Measurements from ENCODE around the gene CHST11. TPM values are rescaled to one million over a fixed set of nuclear protein-coding genes. Genes with fewer than 3 reads are reported as not detected.

The CHST11 gene
- 1 to 10 TPM; 6.2 to 8.1 (median 7.6) TPM for polyA plus RNA-seq (ENCODE audit: insufficient read length in 3 of 3)
- long read RNA-seq, donor 1, full-length matches to known transcripts = 9 of 9 reads
- long read RNA-seq, donor 1, partial matches to known transcripts = 0 of 9 reads
- long read RNA-seq, donor 1, other reads (novel, unspliced or antisense) = 0 of 9 reads
- long read RNA-seq, donor 2, full-length matches to known transcripts = 4 of 4 reads
- long read RNA-seq, donor 2, partial matches to known transcripts = 0 of 4 reads
- long read RNA-seq, donor 2, other reads (novel, unspliced or antisense) = 0 of 4 reads
- long read RNA-seq, donor 3, full-length matches to known transcripts = 1 of 1 reads
- long read RNA-seq, donor 3, partial matches to known transcripts = 0 of 1 reads
- long read RNA-seq, donor 3, other reads (novel, unspliced or antisense) = 0 of 1 reads
- long read RNA-seq, donor 4, full-length matches to known transcripts = 8 of 8 reads
- long read RNA-seq, donor 4, partial matches to known transcripts = 0 of 8 reads
- long read RNA-seq, donor 4, other reads (novel, unspliced or antisense) = 0 of 8 reads
- long read RNA-seq, donor 5, full-length matches to known transcripts = 5 of 5 reads
- long read RNA-seq, donor 5, partial matches to known transcripts = 0 of 5 reads
- long read RNA-seq, donor 5, other reads (novel, unspliced or antisense) = 0 of 5 reads
- long read RNA-seq, donor 6, full-length matches to known transcripts = 7 of 7 reads
- long read RNA-seq, donor 6, partial matches to known transcripts = 0 of 7 reads
- long read RNA-seq, donor 6, other reads (novel, unspliced or antisense) = 0 of 7 reads
- long read RNA-seq, donor 7, full-length matches to known transcripts = 1 of 1 reads
- long read RNA-seq, donor 7, partial matches to known transcripts = 0 of 1 reads
- long read RNA-seq, donor 7, other reads (novel, unspliced or antisense) = 0 of 1 reads
- long read RNA-seq, donor 8, full-length matches to known transcripts = 2 of 2 reads
- long read RNA-seq, donor 8, partial matches to known transcripts = 0 of 2 reads
- long read RNA-seq, donor 8, other reads (novel, unspliced or antisense) = 0 of 2 reads
- long read RNA-seq, donor 9, full-length matches to known transcripts = 13 of 13 reads
- long read RNA-seq, donor 9, partial matches to known transcripts = 0 of 13 reads
- long read RNA-seq, donor 9, other reads (novel, unspliced or antisense) = 0 of 13 reads
- long read RNA-seq, donor 10, full-length matches to known transcripts = 9 of 9 reads
- long read RNA-seq, donor 10, partial matches to known transcripts = 0 of 9 reads
- long read RNA-seq, donor 10, other reads (novel, unspliced or antisense) = 0 of 9 reads
- long read RNA-seq, donor 11, full-length matches to known transcripts = 6 of 6 reads
- long read RNA-seq, donor 11, partial matches to known transcripts = 0 of 6 reads
- long read RNA-seq, donor 11, other reads (novel, unspliced or antisense) = 0 of 6 reads
- long read RNA-seq, donor 12, full-length matches to known transcripts = 12 of 12 reads
- long read RNA-seq, donor 12, partial matches to known transcripts = 0 of 12 reads
- long read RNA-seq, donor 12, other reads (novel, unspliced or antisense) = 0 of 12 reads
- long read RNA-seq, donor 13, full-length matches to known transcripts = 3 of 3 reads
- long read RNA-seq, donor 13, partial matches to known transcripts = 0 of 3 reads
- long read RNA-seq, donor 13, other reads (novel, unspliced or antisense) = 0 of 3 reads
- long read RNA-seq, donor 14 = 0 reads
- long read RNA-seq, donor 15, full-length matches to known transcripts = 4 of 4 reads
- long read RNA-seq, donor 15, partial matches to known transcripts = 0 of 4 reads
- long read RNA-seq, donor 15, other reads (novel, unspliced or antisense) = 0 of 4 reads
- long read RNA-seq, donor 16, full-length matches to known transcripts = 6 of 11 reads
- long read RNA-seq, donor 16, partial matches to known transcripts = 5 of 11 reads
- long read RNA-seq, donor 16, other reads (novel, unspliced or antisense) = 0 of 11 reads

- DNase-seq = peak; percentile 92
Observed at GRCh38 chr12:104456417-104456949, at the start of gene CHST11. Gene CHST11, plus strand, starts transcription at chr12:104456948.

- DNase-seq = no peak
Observed at GRCh38 chr12:104407438-104407837, 49.3 kb upstream of the CHST11 start.

GRCh38 chr12:104407922-104408321 lies 48.8 kb upstream of the CHST11 start:
- no peak for DNase-seq

GRCh38 chr12:104410326-104410725 lies 46.4 kb upstream of the CHST11 start:
- no peak for DNase-seq

GRCh38 chr12:104410786-104411185 lies 46.0 kb upstream of the CHST11 start:
- no peak for DNase-seq

GRCh38 chr12:104411826-104412641 lies 44.7 kb upstream of the CHST11 start:
- no peak for DNase-seq

GRCh38 chr12:104412681-104413080 lies 44.1 kb upstream of the CHST11 start:
- DNase-seq = no peak

- no peak for DNase-seq
Observed at GRCh38 chr12:104413330-104413729, 43.4 kb upstream of the CHST11 start.

GRCh38 chr12:104414581-104415341 lies 42.0 kb upstream of the CHST11 start:
- no peak for DNase-seq

- no peak for DNase-seq
Observed at GRCh38 chr12:104415342-104415980, 41.3 kb upstream of the CHST11 start.

GRCh38 chr12:104416136-104416535 lies 40.6 kb upstream of the CHST11 start:
- DNase-seq = no peak

- no peak for DNase-seq
Observed at GRCh38 chr12:104416585-104416984, 40.2 kb upstream of the CHST11 start.

GRCh38 chr12:104419717-104420116 lies 37.0 kb upstream of the CHST11 start:
- DNase-seq = no peak

- no peak for DNase-seq
Observed at GRCh38 chr12:104420868-104421267, 35.9 kb upstream of the CHST11 start.

GRCh38 chr12:104421343-104421742 lies 35.4 kb upstream of the CHST11 start:
- DNase-seq = no peak

- DNase-seq = no peak
Observed at GRCh38 chr12:104422441-104422840, 34.3 kb upstream of the CHST11 start.

GRCh38 chr12:104423273-104423672 lies 33.5 kb upstream of the CHST11 start:
- no peak for DNase-seq

- DNase-seq = no peak
Observed at GRCh38 chr12:104423809-104424208, 32.9 kb upstream of the CHST11 start.
